ES-I3 (cell line): Measurements from ENCODE around the gene RAPGEF5.

Source experiments
- H3K36me3 ChIP-seq: 2 replicates; pipeline ENCODE4 v1.6.1; 2013; ENCODE audit warnings: mild to moderate bottlenecking, low read length, control low read depth, moderate library complexity; ENCODE audit not compliant: insufficient read depth
- H3K4me1 ChIP-seq: 2 replicates; pipeline ENCODE4 v1.6.1; 2013; ENCODE audit warnings: mild to moderate bottlenecking, control low read depth, low read length; ENCODE audit not compliant: insufficient read depth
- H3K9ac ChIP-seq: 2 replicates; pipeline ENCODE4 v1.6.1; 2013; ENCODE audit warnings: low read depth, mild to moderate bottlenecking, low read length, moderate library complexity
- H3K9me3 ChIP-seq: 2 replicates; pipeline ENCODE4 v1.6.1; 2013; ENCODE audit warnings: mild to moderate bottlenecking, low read length, moderate library complexity; ENCODE audit not compliant: control insufficient read depth, insufficient read depth

Gene RAPGEF5

DNA sequence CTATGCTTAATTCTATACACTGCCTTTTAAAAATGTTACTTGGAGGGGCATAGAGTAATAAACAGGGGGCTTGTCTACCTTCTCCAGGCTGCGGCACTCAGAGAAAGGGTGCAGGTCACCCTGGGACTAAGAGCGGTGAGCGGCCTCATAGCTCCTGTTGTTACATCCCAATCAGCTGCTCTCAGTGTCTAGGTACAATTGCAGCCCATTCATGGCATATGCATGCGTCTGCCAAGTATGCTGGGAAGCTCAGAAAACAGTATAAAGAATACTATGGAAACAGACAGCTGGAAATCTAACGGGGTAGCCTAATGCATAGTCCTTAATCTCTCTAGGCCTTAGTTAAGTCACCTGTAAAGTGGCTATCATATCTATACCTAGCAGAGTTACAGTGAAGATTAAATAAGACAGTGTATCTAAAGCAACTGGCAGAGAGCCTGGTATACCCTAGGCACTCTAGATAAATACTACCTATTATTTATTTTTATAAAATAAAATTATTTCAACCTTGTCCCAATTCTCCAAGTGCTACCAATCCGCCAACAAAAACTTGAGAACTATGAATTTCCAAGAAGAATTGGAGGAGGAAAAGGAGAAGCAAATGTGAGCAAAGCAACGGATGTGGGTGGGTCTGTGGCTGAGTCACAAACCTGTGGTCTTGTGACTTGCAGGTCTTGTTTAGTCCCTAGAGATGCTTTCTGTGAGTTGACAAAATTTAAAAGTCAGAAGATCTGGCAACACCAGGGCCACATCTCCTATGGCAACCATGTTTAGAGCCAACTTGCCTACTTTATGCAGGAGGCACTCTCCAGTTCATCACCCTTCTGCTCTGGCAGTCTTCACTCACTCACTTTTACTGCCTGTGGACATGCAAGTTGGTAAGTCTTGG, 183.0 kb downstream of the RAPGEF5 start:
- Histone ChIP-seq H3K4me1 (peaks cover 4% of the 10 kb centered on the region; the same call in 1 of the 2 replicates), H3K9ac (no peak overlapping the region), H3K36me3 (no peaks in the 10 kb centered on the region), H3K9me3 (no peaks in the 10 kb centered on the region)

DNA sequence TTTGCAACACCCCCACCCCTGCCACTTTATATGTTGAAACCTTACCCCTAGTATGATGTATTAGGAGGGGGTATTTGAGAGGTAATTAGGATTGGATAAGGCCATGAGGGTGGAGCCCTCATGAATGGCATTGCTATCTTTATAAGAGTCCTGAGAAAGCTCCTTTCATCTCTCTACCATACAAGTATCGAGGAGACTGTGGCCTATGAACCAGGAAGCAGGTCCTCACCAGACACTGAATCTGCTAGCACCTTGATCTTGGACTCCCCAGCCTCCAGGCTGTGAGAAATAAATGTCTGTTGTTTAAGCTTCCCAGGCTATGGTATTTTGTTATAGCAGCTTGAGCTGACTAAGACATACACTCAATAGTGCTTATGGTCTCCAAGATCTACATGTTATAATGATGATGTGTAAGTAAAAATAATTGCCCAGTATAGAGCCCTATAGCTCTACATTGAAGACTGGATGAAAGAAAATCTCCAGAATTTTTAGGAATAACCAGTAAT, 188.8 kb downstream of the RAPGEF5 start:
- no peak overlapping the region for H3K9ac ChIP-seq
- H3K36me3 ChIP-seq, result no peaks in the 10 kb centered on the region
- H3K9me3 ChIP-seq, result no peaks in the 10 kb centered on the region
- no peaks in the 10 kb centered on the region for H3K4me1 ChIP-seq

DNA sequence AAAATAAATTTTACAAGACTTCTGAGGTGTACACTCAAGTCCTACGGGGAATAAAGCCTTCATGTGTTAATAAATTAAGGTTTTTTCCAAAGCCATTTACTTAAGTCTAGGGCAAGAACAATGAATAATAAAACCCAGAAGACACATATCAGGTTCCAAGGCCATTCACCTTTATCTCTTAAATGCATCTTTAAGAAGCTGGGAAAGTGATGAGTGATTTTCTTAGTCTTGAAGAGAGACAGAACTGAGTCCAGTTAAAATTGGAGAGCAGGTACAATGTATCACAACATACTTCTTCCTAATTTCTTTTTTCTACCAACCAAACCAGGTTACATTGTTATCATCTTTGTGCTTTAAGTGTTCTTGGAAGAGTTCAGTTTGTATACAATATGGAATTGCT, 189.5 kb downstream of the RAPGEF5 start:
- H3K9ac ChIP-seq, result no peak overlapping the region
- no peaks in the 10 kb centered on the region for H3K4me1 ChIP-seq
- no peaks in the 10 kb centered on the region for H3K9me3 ChIP-seq
- no peaks in the 10 kb centered on the region for H3K36me3 ChIP-seq

DNA sequence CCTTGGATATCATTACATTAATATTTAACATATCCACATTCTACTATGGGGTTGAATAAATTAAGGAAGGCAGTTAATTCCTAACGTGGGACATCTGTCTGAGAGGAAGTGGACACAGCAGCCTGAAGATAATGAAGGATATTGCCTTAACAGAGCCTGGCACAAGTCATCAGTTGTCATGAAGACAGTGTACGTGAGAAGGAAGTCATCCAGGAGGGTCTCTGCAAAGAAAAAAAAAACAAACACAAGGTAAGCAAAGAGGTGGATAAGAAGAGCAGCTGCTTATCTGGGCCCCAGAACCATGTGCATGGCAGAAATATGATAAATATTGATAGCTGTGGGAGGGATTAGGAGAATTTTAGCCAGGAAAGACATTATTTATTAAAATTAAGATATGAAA, 190.0 kb downstream of the RAPGEF5 start:
- no peak overlapping the region for H3K9ac ChIP-seq
- no peaks in the 10 kb centered on the region for H3K36me3 ChIP-seq

DNA sequence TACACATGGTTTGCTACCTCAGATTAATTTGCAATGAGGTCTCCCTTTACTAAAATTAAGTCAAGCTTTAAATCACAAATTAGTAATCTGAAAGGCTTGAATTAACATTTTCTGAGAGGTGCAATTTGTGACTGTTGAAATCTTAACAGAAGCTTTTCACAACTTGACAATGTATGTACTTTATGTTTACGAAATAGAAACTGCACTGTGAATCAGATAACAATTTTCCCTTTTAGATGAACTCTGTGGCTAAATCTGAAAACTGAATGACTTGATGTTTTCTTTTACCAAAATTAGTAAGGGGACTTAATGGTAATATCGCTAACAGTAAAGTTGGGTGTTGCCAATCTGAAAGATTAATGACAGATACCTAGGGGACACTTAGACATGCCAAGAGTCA, 197.6 kb downstream of the RAPGEF5 start:
- Histone ChIP-seq H3K9ac (no peak overlapping the region), H3K9me3 (no peaks in the 10 kb centered on the region), H3K4me1 (peaks cover 4% of the 10 kb centered on the region; the same call in 1 of the 2 replicates), H3K36me3 (no peaks in the 10 kb centered on the region)

More for the DNA sequence above, 190.0 kb downstream of the RAPGEF5 start:
- no peaks in the 10 kb centered on the region for H3K9me3 ChIP-seq
- H3K4me1 ChIP-seq, result no peaks in the 10 kb centered on the region

DNA sequence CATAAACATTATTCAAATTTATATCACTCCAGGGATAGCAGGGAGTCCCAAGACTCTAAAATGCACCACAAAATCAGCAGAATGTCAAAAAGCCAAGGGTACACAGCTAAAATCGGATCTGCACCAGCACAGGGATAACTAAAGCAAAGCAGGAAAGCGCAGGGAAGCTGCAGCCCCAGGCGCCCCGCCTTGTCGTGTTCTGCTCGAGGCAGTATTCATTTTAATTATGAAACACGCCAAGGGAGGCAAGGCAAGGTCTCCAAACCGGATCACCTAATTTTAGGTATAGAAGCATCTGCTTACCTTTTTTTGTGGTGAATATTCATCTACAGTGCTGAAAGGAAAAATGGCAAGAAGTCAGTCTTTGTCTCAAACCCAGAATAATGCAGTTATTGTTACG, 199.4 kb downstream of the RAPGEF5 start:
- Histone ChIP-seq H3K9me3 (no peaks in the 10 kb centered on the region), H3K36me3 (no peaks in the 10 kb centered on the region), H3K4me1 (peaks cover 20% of the 10 kb centered on the region), H3K9ac (no peak overlapping the region)

DNA sequence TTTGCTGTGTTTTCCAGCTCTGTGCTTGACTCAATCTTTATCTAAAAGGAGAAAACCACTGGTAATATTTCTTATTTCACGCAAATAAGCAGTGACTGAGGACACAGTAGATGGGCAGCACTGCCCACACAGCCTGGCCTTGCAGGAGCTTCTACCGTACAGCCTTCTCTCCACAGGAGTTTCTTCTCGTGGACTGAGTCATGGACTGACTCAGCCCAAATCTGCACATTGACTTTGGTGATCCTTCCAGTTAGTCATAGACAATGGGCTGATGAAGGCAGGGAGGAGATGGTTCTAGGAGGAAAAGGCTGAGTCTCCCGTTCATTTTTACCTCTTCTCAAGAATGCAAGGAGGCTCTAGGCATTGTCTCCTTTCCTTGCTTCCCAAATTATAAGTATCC, 200.7 kb downstream of the RAPGEF5 start:
- Histone ChIP-seq H3K4me1 (peaks cover 20% of the 10 kb centered on the region), H3K9ac (no peak overlapping the region), H3K36me3 (no peaks in the 10 kb centered on the region), H3K9me3 (no peaks in the 10 kb centered on the region)

DNA sequence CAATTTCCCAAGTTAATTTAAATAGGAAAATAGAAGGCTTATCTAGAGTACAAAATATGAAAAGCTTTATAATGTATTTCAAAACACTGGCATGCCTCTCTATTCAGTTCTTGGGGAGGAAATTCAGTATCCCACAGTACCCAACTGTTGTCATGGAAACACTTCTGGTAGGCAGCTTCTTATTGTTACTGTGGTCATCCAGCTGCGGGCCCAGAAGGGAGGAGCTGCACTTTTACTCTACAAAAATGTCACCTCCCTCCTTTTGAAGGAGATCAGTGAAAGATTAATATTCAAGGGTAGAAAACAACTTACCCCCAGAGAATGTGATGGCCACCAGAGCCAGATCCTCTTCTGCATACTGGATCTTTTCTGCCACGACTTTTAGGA, 202.8 kb downstream of the RAPGEF5 start:
- Histone ChIP-seq H3K9ac (no peak overlapping the region), H3K9me3 (no peaks in the 10 kb centered on the region), H3K36me3 (no peaks in the 10 kb centered on the region), H3K4me1 (peaks cover 20% of the 10 kb centered on the region)

DNA sequence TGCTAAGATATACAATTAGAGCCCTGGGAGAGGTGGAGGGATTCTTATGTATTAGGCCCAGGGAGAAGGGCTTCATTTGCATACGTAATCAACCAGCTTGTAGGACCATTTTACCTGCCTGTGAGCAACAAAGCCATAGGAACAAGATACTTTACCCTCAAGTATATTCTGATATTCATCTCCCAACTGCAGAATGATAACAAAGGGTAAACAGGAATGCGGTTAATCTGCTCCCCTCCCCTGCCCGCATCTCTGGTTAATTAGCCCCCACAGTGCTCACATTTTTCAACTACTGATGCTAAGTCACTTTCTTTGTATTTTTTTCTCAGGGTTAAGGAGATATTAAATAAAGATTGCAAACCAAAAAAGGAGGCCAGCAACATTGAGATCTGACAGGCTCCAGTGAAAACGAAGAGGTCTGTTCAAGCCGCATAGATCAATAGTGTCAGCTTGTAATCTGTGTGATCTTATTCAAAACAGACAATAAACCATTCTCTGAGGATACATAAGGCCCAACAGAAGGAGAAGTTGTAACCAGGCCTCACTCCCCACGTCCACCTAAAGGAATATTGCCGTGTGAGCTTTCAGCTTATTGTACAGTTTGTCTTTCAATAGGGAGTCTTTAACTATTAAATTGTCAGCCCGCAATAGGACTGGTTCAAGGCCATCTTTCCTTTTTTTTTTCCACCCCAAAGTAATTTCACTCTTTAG, 203.4 kb downstream of the RAPGEF5 start:
- H3K9ac ChIP-seq, result no peak overlapping the region
- H3K36me3 ChIP-seq, result no peaks in the 10 kb centered on the region
- H3K9me3 ChIP-seq, result no peaks in the 10 kb centered on the region
- H3K4me1 ChIP-seq, result peaks cover 20% of the 10 kb centered on the region

DNA sequence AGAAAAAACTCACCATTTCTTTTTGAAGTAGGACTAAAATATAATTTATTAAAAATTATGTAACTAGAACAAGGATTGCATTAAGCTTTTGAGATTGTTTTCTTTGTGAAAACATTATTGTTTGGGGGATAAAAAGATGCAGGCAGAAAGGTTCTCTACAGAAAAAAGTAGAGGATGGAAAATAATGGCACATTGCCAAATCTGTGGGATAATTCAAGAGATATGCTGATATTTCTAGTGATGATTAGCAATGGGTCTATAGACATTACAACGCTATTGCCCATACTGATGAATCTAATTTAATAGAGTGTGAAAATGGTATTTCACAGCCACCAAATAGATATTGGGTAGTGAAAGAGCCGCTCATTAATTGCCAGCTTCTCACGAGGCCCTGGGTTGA, 204.3 kb downstream of the RAPGEF5 start:
- H3K9me3 ChIP-seq, result no peaks in the 10 kb centered on the region
- H3K9ac ChIP-seq, result no peak overlapping the region
- no peaks in the 10 kb centered on the region for H3K36me3 ChIP-seq
- H3K4me1 ChIP-seq, result peaks cover 20% of the 10 kb centered on the region

DNA sequence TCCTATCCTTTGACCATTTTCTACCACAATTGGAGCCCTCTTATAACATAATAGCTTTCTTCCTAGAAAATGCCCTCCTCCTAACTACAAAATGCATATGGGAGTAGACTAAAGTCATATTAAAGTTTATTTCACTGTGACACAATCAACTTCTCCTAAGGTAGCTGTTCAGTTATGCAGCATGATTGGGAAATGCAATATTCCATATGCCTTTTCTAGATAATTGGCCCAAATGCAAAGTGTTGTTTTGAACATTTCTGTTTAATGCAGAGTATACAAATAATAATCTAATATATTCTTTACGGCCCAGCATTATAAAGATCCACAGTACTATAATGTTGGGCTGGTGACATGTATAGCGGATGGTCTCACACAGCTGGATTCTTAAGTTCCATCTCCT, 205.1 kb downstream of the RAPGEF5 start:
- Histone ChIP-seq H3K36me3 (no peaks in the 10 kb centered on the region), H3K9me3 (no peaks in the 10 kb centered on the region), H3K9ac (no peak overlapping the region), H3K4me1 (peaks cover 20% of the 10 kb centered on the region)

DNA sequence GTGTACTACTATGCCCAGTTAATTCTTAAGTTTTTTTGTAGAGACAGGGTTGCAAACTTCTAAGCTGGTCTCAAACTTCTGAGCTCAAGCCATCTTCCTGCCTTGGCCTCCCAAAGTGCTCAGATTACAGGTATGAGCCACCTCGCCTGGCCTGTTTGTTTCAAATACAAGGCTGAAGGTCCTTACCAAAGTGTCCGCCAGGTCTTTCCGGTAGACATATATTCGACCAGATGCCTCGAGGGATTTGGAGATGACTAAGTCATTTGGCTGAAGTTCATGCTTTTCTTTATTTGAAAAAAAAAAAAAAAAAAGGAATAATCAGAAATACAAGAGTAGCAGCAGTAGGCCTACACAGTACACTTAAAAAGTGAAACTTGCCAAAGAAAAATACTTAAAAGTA, 206.7 kb downstream of the RAPGEF5 start:
- Histone ChIP-seq H3K9ac (no peak overlapping the region), H3K36me3 (no peaks in the 10 kb centered on the region), H3K4me1 (peaks cover 20% of the 10 kb centered on the region), H3K9me3 (no peaks in the 10 kb centered on the region)

DNA sequence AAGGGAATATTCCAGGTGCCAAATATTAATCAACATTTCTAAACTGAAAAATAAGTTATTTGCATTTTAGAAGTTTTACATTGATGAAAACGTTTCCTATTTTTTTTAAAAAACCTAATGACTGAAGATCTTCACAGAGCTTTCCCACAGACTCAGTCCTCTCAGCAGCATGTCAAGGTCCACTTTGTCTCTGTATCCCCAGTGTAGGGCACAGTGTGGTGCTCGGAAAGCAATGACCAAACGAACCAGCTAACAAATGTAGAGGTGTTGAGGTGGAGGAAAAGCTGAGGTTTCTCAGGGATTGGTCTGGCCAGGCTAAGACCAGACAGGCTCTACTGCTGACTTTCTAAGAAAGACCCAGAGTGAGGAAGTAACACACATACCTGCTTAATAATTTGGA, 209.1 kb downstream of the RAPGEF5 start:
- H3K9ac ChIP-seq, result no peak overlapping the region
- H3K4me1 ChIP-seq, result 0 out of 2 replicates have a peak, but pooled peaks cover under 1% of the 10 kb centered on the region
- no peaks in the 10 kb centered on the region for H3K9me3 ChIP-seq
- H3K36me3 ChIP-seq, result no peaks in the 10 kb centered on the region; the same call in 1 of the 2 replicates

DNA sequence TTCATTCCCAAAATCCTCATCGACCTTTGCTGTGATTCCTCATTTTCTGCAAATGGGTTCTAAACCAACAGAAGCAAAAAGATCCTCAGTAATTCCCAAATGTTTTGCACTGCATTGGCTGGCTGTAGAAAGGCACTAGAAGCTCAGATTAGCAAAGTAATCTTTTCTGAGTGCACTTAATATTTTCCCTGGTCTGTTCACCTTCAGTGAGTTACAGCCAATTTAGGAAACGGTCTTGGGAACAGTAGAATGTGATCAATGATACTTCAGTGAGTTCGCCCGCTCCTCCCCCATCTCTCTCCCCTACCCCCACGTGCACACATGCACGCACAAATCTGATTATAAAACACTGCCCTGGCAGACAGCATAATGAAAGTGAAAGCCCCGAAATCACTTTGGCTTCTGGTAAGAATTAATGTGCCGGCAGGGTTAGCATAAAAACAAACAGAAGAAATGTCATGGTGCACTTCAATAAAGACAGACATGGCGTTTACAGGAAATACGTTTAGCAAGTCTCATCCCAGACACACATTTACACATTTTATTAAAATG, 209.9 kb downstream of the RAPGEF5 start:
- no peaks in the 10 kb centered on the region for H3K4me1 ChIP-seq
- no peaks in the 10 kb centered on the region; the same call in 1 of the 2 replicates for H3K36me3 ChIP-seq
- H3K9ac ChIP-seq, result no peak overlapping the region
- H3K9me3 ChIP-seq, result no peaks in the 10 kb centered on the region
